ENCODE results near the gene SPSB4.
A peak's percentile ranks its signal among the peaks of the same experiment; 100 is the strongest.
"Not testable (repeated sequence)": the region's sequence is repeated elsewhere in the genome, so short reads cannot be mapped to it uniquely, and the experiment has no call there.

SPSB4 gene

GRCh38 chr3:141108039-141108438 lies 56.9 kb downstream of the SPSB4 start:
- H3K4me3 ChIP-seq (ENCODE audit: low read length), result no peak overlapping the region
- no peak for DNase-seq (ENCODE audit: low read depth, low spot score)

GRCh38 chr3:141109751-141110150 lies 58.6 kb downstream of the SPSB4 start:
- DNase-seq (ENCODE audit: low read depth, low spot score), result no peak
- no peak overlapping the region for H3K4me3 ChIP-seq (ENCODE audit: low read length)

- no peak for DNase-seq (ENCODE audit: low read depth, low spot score)
- H3K4me3 ChIP-seq (ENCODE audit: low read length), result no peak overlapping the region
Observed at GRCh38 chr3:141110322-141110721, 59.2 kb downstream of the SPSB4 start.

- peak; percentile 81 for DNase-seq (ENCODE audit: low read depth, low spot score)
- peak overlapping the region; percentile 25 for H3K4me3 ChIP-seq (ENCODE audit: low read length)
Observed at GRCh38 chr3:141111364-141112155, 60.4 kb downstream of the SPSB4 start.

- no peak for DNase-seq (ENCODE audit: low read depth, low spot score)
- H3K4me3 ChIP-seq (ENCODE audit: low read length), result no peak overlapping the region
Observed at GRCh38 chr3:141112686-141113297, 61.6 kb downstream of the SPSB4 start.

GRCh38 chr3:141113680-141114079 lies 62.5 kb downstream of the SPSB4 start:
- DNase-seq (ENCODE audit: low read depth, low spot score); H3K4me3 ChIP-seq (ENCODE audit: low read length): not testable (repeated sequence)

- DNase-seq (ENCODE audit: low read depth, low spot score), result no peak
- H3K4me3 ChIP-seq (ENCODE audit: low read length), result no peak overlapping the region
Observed at GRCh38 chr3:141114179-141114745, 63.1 kb downstream of the SPSB4 start.

GRCh38 chr3:141114816-141115460 lies 63.8 kb downstream of the SPSB4 start:
- DNase-seq (ENCODE audit: low read depth, low spot score), result peak; percentile 61
- H3K4me3 ChIP-seq (ENCODE audit: low read length), result no peak overlapping the region

- no peak for DNase-seq (ENCODE audit: low read depth, low spot score)
- H3K4me3 ChIP-seq (ENCODE audit: low read length), result no peak overlapping the region
Observed at GRCh38 chr3:141115789-141116541, 64.8 kb downstream of the SPSB4 start.

GRCh38 chr3:141116721-141117120 lies 65.6 kb downstream of the SPSB4 start:
- no peak for DNase-seq (ENCODE audit: low read depth, low spot score)
- no peak overlapping the region for H3K4me3 ChIP-seq (ENCODE audit: low read length)

- not testable (repeated sequence) for H3K4me3 ChIP-seq (ENCODE audit: low read length)
- peak; percentile 76 for DNase-seq (ENCODE audit: low read depth, low spot score)
Observed at GRCh38 chr3:141117982-141118381, 66.8 kb downstream of the SPSB4 start.

- no peak overlapping the region for H3K4me3 ChIP-seq (ENCODE audit: low read length)
- peak; percentile 50 for DNase-seq (ENCODE audit: low read depth, low spot score)
Observed at GRCh38 chr3:141122455-141123030, 71.4 kb downstream of the SPSB4 start.

GRCh38 chr3:141123677-141124410 lies 72.7 kb downstream of the SPSB4 start:
- H3K4me3 ChIP-seq (ENCODE audit: low read length), result no peak overlapping the region
- DNase-seq (ENCODE audit: low read depth, low spot score), result no peak

- DNase-seq (ENCODE audit: low read depth, low spot score), result no peak
- no peak overlapping the region for H3K4me3 ChIP-seq (ENCODE audit: low read length)
Observed at GRCh38 chr3:141124715-141125114, 73.6 kb downstream of the SPSB4 start.

- no peak overlapping the region for H3K4me3 ChIP-seq (ENCODE audit: low read length)
- DNase-seq (ENCODE audit: low read depth, low spot score), result no peak
Observed at GRCh38 chr3:141125351-141125750, 74.2 kb downstream of the SPSB4 start.

- H3K4me3 ChIP-seq (ENCODE audit: low read length), result no peak overlapping the region
Observed at GRCh38 chr3:141126661-141127343, 75.7 kb downstream of the SPSB4 start.

GRCh38 chr3:141127344-141128125 lies 76.4 kb downstream of the SPSB4 start:
- H3K4me3 ChIP-seq (ENCODE audit: low read length), result no peak overlapping the region
- no peak for DNase-seq (ENCODE audit: low read depth, low spot score)

More at GRCh38 chr3:141126661-141127343, 75.7 kb downstream of the SPSB4 start:
- no peak for DNase-seq (ENCODE audit: low read depth, low spot score)

Measured in Jurkat, Clone E6-1 (cell line).